GM21528 (cell line): ENCODE data around the gene SETD2.

Experiments used
- ATAC-seq: cut with Tn5 transposase; IDR thresholded peaks from one replicate; pipeline ENCODE4 v1.9.1; 2021; ENCODE audit warnings: mild to moderate bottlenecking, moderate library complexity; ENCODE audit not compliant: unreplicated experiment, low FRiP score

Gene SETD2

DNA sequence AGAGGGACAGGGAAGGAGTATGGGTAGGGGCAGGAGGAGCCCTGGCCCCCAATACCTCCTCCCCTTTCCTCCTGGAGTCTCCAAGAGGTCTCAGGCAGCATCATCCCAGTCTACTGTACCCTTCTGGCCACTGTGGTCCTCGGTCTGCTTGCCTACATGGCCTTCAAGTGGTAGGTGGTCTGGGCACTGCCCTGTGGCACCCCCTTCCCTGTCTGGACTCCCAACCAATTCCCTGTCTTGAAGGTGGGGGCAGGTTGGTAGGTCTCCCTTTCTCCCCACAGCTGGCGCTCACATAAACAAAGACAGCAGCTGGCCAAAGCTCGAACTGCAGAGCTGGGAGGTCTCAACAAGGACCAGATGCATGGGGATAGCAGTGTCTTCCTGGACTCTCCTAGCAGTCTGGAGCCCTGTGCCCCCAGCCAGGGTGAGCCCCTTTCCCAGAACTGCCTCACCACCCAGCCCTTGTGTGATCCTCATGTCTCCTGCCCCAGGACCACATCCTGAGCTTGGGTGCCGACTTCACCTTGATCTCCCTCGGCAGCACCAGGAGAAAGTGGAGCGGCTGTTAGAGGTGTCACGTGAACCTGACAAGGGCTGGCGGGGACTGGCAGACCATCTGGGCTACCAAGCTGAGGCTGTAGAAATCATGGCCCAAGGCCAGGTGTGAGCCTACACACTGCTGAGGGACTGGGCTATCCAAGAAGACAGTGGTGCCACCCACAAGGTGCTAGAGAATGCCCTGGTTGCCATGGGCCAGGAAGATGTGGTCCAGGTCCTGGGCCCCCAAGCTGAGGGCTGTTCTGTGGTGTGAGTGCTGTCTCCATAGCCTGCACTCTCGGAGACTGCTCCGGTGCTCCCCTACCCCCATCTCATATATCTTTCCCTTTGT, 151.3 kb downstream of the SETD2 start:
- no peak for ATAC-seq

DNA sequence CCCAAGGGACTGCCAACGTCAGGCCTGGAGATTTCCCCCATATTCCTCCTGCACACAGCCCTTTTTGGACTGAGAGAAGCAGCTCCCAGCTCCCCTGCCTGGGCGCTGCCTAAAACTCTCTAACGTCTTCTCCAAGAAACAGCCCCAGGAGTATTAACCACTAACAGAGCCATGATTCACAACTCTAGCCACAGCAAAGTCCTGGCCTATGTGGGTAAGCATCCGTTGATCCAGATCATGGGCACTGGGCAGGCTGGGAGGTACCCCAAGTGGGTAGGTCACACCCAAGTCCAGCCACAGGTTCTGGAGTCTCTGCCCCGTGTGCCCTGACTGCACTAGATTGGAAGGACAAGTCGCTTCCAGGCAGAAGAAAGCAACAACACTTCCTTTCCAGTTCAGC, 152.5 kb downstream of the SETD2 start:
- no peak for ATAC-seq

DNA sequence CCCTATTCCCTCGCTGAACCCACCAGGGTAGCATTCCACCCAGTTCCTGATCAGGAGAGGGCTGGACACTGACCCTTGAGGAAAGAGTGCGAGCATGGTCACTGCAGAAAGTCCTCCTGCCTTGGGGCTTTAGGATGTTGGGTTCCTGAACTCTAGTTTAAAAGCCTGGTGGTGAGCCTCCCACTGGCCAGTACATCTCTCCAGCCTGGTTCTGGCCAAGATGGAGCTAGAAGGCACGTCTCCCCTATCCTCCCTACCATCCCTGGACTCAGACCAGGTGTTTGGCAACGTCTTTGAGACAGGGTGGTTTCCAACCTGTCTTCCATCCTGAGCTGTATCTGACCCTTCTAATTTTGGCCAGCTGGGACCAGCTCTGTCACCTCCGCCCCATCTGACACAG, 153.0 kb downstream of the SETD2 start:
- ATAC-seq = no peak

DNA sequence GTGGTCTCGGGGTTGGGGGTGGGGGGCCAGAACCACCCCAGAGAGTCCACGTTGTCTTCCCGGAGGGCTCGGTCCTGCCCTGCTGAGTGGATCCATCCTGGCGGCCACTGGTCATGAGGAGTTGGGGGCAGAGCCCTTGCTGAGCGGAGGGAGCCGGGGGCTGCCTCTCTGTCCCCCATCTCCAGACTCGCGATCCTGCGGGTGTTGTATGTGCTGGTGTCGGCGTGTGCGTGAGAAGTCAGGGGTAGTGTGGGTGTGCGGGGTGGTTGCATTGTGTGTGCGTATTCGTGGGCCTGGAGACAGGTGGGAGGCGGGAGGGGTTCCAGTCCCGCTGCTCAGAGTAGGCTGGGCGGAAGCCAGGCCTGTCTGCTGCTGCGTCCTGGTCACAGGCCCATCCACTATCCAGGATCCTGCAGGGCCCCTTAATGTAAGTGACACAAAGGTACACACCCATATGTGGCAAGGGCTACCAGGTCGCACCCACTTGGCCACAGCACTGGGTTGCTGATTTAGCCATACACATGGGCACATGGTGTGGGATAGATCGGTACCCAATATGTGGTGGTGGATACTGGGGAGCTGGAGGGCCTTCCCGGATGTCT, 153.7 kb downstream of the SETD2 start:
- ATAC-seq = no peak

DNA sequence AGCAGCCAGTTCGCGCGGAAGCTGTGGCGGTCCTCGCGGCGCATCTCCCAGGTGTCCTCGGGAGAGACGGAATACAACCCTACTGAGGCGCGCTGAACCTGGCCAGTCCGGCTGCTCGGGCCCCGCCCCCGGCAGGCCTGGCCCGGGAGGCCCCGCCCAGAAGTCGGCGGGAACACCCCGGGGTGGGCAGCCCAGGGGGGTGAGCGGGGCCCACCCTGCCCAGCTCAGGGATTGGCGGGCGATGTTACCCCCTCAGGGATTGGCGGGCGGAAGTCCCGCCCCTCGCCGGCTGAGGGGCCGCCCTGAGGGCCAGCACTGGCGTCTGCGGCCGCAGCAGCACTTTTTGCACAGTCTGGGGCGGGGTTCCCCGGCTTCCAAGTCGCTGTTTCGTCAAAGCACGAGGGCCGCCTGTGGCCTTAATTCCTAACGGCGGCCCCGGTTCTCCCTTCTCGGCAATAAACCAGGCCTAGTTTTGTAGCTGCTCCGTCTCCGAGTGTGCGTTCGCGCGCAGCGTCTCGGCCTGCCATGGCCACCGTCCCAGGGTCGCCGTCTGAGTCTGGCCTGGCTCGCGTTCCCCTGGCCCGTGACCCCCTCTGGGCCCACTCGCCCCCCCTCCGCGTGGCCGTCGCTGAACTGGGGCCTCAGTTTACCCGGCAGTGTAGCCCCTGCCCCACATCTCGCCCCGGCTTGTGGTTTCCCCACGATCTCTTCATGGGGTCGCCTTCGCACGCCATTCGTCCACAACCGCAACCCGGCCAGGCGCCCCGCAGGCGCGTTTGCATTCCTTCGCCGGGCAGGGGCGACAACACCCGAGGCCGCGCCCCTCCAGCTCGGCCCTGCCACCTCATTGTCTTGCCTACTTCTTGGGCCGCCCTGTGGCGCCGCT, 154.4 kb downstream of the SETD2 start:
- ATAC-seq = peak; percentile 68

DNA sequence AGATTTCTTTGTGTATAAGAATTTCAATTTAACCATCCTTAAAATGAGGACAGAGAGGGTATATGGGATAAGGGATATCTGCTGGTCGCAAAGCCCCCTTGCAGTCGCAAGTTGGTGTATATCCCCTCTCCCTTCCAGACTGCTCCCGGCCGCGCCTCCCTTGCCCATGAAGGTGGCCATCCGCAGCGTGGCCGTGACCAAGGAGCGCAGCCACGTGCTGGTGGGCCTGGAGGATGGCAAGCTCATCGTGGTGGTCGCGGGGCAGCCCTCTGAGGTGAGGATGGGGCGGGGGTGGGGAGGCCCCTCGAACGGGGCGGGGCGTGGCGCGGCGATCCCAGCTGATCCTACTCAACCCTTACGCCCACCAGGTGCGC, 155.1 kb downstream of the SETD2 start:
- no peak for ATAC-seq

DNA sequence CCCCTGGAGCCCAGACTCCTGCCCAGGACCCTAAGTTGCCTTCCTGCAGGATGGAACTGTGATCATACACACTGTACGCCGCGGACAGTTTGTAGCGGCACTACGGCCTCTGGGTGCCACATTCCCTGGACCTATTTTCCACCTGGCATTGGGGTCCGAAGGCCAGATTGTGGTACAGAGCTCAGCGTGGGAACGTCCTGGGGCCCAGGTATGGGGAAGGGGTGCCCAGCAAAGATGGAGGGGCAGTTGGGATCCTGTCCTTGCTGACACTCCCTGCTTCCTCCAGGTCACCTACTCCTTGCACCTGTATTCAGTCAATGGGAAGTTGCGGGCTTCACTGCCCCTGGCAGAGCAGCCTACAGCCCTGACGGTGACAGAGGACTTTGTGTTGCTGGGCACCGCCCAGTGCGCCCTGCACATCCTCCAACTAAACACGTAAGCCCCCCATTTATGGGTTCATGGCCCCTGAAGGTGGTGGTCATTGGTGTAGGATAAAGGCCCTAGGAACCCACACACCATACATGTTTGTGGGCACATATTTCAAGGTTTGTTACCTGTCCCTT, 155.6 kb downstream of the SETD2 start:
- ATAC-seq = no peak

DNA sequence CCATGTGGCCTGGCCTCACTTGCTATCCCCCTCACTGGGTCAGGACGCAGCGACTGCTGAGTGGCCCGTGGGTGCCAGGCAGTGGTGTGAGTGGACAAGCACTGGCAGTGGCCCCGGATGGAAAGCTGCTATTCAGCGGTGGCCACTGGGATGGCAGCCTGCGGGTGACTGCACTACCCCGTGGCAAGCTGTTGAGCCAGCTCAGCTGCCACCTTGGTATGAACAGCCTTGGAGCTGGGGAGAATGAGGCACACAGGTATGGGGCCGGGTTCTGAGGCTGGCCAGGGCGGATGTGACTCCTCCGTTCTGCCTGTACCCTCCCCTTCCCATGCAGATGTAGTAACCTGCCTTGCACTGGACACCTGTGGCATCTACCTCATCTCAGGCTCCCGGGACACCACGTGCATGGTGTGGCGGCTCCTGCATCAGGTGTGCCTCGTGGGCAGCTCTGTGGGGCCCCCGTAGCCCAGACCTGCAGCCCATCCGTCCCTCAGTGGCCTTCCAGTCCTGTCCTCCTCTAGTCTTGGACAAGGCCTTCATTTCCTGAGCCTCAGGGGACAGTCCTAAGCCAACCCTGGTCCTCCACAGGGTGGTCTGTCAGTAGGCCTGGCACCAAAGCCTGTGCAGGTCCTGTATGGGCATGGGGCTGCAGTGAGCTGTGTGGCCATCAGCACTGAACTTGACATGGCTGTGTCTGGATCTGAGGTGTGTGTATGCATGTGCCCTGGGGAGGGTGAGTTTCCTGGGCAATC, 156.3 kb downstream of the SETD2 start:
- ATAC-seq = no peak

DNA sequence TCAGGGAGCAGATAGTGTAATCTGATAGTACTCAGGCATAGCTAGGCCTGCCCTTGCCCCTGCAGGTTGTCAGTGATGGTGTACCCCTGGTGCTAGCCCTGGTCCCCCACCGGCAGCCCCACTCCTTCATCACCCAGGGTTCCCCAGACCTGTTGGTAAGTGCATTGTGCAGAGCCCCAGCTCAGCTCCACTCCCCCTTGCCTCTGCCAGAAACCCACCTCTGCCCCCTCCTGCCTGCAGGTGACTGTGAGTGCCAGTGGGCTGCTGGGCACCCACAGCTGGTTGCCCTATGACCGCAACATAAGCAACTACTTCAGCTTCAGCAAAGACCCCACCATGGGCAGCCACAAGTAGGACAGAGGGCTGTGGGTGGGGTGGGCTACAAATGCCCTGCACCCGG, 156.9 kb downstream of the SETD2 start:
- ATAC-seq = no peak

DNA sequence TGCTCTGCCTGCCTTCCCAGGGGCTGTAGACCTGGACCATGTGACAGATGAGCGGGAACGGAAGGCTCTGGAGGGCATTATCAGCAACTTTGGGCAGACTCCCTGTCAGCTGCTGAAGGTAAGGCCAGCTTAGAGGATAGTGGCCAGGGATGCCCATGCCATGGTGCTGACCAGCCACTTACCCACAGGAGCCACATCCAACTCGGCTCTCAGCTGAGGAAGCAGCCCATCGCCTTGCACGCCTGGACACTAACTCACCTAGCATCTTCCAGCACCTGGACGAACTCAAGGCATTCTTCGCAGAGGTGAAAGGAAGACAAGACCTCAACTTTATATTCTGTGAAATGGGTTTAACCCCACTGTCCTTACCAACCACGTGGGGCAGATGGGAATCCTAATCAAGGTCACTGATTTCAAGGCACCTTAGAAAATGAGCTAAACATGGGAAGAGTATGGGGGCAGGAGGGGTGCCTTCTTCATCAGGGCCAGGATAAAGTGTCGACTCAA, 157.7 kb downstream of the SETD2 start:
- ATAC-seq = no peak

DNA sequence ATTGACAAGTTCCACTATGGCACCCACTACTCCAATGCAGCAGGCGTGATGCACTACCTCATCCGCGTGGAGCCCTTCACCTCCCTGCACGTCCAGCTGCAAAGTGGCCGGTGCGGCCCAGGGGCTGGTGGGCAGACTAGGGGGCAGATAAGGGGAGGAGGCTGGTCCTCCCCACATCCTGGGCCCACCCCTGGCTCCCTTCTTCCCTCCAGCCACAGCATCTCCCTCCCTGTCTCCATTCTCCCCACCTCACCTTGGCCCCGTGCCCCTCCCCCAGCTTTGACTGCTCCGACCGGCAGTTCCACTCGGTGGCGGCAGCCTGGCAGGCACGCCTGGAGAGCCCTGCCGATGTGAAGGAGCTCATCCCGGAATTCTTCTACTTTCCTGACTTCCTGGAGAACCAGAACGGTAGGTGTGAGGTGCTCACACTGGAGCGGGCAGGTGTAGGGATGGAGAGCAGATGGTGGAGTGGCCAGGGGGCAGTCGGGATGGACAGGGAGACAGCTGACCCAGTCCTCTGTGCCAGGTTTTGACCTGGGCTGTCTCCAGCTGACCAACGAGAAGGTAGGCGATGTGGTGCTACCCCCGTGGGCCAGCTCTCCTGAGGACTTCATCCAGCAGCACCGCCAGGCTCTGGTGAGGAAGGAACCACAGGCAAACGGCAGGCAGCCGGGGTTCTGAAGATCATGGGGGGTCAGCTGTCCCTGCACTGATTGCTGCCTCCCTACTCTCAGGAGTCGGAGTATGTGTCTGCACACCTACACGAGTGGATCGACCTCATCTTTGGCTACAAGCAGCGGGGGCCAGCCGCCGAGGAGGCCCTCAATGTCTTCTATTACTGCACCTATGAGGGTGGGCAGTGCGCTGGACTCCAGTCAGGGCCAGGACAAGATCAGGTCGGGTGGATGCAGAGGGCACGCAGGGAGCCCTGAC, 158.4 kb downstream of the SETD2 start:
- no peak for ATAC-seq

DNA sequence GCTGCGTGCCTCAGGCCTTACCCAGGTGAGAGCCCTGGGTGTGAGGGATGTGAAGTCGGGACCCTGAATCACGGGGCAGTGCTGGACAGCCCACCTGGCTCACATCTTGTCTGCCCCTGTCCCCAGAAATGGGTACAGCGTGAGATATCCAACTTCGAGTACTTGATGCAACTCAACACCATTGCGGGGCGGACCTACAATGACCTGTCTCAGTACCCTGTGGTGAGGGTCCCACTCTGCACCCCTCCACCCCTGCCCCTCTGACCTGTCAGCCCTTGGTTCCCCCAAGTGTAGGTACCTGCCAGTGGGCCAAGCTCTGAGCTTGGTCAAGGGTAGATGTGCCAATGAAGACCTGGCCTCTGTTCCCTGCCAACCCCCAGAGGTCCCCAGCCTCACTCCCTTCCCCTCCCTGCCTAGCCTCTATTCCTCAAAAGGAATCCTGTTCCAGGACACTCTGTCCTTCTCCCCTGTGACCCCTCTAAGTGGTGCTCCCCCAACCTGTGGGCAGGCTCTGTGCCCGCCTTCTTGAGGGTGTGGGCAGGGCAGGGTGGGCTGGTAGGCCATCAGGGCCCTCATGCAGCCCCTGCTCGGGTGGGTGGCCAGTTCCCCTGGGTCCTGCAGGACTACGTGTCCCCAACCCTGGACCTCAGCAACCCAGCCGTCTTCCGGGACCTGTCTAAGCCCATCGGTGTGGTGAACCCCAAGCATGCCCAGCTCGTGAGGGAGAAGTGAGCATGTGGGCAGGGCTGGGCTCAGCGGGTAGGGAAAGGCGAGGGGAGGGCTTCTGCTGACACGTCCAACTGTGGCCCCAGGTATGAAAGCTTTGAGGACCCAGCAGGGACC, 159.3 kb downstream of the SETD2 start:
- no peak for ATAC-seq

DNA sequence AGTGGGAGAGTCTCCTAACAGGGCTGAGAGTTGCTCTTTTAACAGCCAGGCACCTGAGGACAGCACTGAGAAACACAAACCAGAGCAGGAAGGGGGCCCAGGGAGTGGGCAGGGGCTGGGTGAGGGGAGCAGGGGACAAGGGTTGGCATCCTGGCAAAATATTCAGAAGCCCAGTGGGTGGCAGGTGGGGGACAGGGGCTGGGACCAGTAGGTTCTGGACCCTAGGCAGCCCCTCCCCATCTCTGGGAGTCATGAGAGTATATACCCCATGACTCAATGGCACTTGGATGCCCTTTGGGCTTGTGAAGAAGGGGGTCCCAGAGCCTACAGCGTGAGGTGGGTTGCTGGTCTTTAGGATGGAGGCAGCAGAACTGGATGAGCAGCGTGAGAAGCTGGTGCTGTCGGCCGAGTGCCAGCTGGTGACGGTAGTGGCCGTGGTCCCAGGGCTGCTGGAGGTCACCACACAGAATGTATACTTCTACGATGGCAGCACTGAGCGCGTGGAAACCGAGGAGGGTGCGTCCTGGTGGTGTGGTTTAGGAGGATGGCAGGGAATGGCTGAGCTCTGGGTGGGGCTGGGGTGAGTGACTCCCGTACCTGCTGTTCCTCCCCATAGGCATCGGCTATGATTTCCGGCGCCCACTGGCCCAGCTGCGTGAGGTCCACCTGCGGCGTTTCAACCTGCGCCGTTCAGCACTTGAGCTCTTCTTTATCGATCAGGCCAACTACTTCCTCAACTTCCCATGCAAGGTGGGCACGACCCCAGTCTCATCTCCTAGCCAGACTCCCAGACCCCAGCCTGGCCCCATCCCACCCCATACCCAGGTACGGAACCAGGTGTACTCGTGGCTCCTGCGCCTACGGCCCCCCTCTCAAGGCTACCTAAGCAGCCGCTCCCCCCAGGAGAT, 160.2 kb downstream of the SETD2 start:
- ATAC-seq = no peak

DNA sequence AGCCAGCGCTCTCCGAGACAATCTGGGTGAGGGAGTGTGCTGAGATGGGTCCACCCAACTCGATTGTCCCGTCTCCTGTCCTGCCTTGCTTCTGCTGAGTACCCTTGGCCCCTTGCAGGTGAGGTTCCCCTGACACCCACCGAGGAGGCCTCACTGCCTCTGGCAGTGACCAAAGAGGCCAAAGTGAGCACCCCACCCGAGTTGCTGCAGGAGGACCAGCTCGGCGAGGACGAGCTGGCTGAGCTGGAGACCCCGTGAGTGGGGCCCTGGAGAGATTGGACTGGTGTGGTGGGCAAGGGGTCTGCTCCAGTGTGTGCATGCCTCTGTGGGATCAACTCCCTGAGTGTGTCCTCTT, 160.9 kb downstream of the SETD2 start:
- no peak for ATAC-seq

DNA sequence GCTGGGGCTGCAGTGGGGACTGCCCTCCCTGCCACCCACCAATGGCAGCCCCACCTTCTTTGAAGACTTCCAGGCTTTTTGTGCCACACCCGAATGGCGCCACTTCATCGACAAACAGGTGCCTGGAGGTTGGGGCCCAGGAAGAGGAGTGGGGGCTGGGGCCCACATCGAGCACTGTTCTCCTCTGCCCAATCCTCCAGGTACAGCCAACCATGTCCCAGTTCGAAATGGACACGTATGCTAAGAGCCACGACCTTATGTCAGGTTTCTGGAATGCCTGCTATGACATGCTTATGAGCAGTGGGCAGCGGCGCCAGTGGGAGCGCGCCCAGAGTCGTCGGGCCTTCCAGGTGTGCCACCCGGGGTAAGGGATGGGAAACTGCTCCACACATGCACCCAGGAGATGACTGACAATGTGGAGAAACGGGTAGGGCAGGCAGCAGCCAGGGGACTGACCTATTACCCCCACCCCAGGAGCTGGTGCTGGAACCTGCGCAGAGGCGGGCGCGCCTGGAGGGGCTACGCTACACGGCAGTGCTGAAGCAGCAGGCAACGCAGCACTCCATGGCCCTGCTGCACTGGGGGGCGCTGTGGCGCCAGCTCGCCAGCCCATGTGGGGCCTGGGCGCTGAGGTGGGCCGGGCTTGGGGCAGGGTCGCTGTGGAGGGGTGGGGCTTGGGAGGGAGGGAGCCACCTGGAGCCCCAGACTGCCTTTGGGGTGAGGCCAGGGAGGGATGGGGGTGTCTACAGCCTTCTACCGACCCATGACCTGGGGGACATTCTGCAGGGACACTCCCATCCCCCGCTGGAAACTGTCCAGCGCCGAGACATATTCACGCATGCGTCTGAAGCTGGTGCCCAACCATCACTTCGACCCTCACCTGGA, 161.5 kb downstream of the SETD2 start:
- ATAC-seq = no peak

DNA sequence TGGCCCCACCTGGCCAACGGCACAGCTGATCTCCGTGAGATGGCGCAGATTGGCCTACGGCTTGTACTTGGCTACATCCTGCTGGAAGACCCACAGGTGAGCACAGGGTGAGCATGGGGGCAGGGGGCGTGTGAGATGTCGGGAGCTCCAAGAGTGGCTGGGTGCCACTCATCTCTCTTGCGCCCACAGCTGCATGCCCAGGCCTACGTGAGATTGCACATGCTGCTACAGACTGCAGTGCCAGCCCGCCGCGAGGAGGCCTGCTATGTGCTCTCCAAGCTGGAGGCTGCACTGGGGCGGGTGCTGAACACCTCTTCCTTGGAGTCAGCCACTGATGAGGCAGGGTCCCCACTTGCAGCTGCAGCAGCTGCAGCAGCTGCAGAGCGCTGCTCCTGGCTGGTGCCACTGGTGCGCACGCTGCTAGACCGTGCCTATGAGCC, 162.2 kb downstream of the SETD2 start:
- ATAC-seq = no peak
